IMR-90 (cell line): ENCODE measurements around the gene SLAMF1. TPM values are rescaled to one million over a fixed set of nuclear protein-coding genes. Genes with fewer than 3 reads are reported as not detected.

ENCODE experiments used
- ATAC-seq: fragments of 200-7000 bp; cut with Tn5 transposase; 2 replicates; pipeline ENCODE4 v1.9.1; 2020; ENCODE audit warnings: low read depth, mild to moderate bottlenecking, moderate library complexity
- BruUV-seq: library from RNA; stranded (reverse); fragments of 400-500 nt; replicated peaks from 2 replicates; lab custom pipeline; 2021; lab: Mats Ljungman, UMichigan
- CTCF ChIA-PET: fragments of 300-600 bp; formaldehyde crosslinking; extraction: SDS; loops from one replicate; lab custom pipeline; 2021; ENCODE audit warnings: antibody characterized with exemption; lab: Yijun Ruan, JAX
- POLR2A ChIA-PET: fragments of 300-600 bp; sonication (Branson Sonifier 250); formaldehyde crosslinking; loops from one replicate; lab custom pipeline; 2022; ENCODE audit warnings: antibody characterized with exemption; ENCODE audit not compliant: unreplicated experiment; lab: Charles Lee
- DNase-seq: peaks from one replicate; pipeline ENCODE4 v3.0.0; 2013
- H2AFZ ChIP-seq: replicated peaks from 2 replicates; pipeline ENCODE3; 2013; ENCODE audit warnings: low read length, mild to moderate bottlenecking; ENCODE audit not compliant: poor library complexity
- H2AK5ac ChIP-seq: 2 replicates; pipeline ENCODE4 v1.6.1; 2013; ENCODE audit warnings: low read depth, low read length, inconsistent platforms
- H2AK9ac ChIP-seq: replicated peaks from 2 replicates; pipeline ENCODE3; 2013; ENCODE audit warnings: mild to moderate bottlenecking, low read depth, low read length, moderate library complexity; ENCODE audit not compliant: poor library complexity
- H2BK120ac ChIP-seq: 2 replicates; pipeline ENCODE4 v1.6.1; 2013; ENCODE audit warnings: low read depth, low read length, inconsistent platforms
- H2BK15ac ChIP-seq: 3 replicates; pipeline ENCODE4 v1.6.1; 2013; ENCODE audit warnings: low read depth, low read length, inconsistent platforms
- H2BK20ac ChIP-seq: 2 replicates; pipeline ENCODE4 v1.6.1; 2013; ENCODE audit warnings: low read depth, mild to moderate bottlenecking, inconsistent platforms, low read length, moderate library complexity
- H2BK5ac ChIP-seq: 2 replicates; pipeline ENCODE4 v1.6.1; 2013; ENCODE audit warnings: mild to moderate bottlenecking, low read depth, low read length, inconsistent platforms; ENCODE audit not compliant: poor library complexity, severe bottlenecking
- H3K14ac ChIP-seq: replicated peaks from 2 replicates; pipeline ENCODE4 v1.6.1; 2013; ENCODE audit warnings: low read depth, low read length, inconsistent platforms
- H3K18ac ChIP-seq: 2 replicates; pipeline ENCODE4 v1.6.1; 2013; ENCODE audit warnings: low read depth, low read length, control low read depth
- H3K23ac ChIP-seq: 2 replicates; pipeline ENCODE4 v1.6.1; 2013; ENCODE audit warnings: low read depth, low read length, inconsistent platforms
- H3K27ac ChIP-seq: 2 replicates; pipeline ENCODE4 v1.5.1; 2013; ENCODE audit warnings: mild to moderate bottlenecking, control low read depth, low read length; ENCODE audit not compliant: insufficient read depth
- H3K27me3 ChIP-seq: 2 replicates; pipeline ENCODE4 v1.6.1; 2013; ENCODE audit warnings: low read length; ENCODE audit not compliant: control insufficient read depth, insufficient read depth
- H3K36me3 ChIP-seq: 2 replicates; pipeline ENCODE4 v1.6.1; 2013; ENCODE audit warnings: low read length, mixed read lengths; ENCODE audit not compliant: control insufficient read depth, insufficient read depth
- H3K4ac ChIP-seq: 2 replicates; pipeline ENCODE4 v1.6.1; 2013; ENCODE audit warnings: low read depth, low read length, inconsistent platforms
- H3K4me1 ChIP-seq: 2 replicates; pipeline ENCODE4 v1.6.1; 2013; ENCODE audit warnings: low read length, mixed read lengths; ENCODE audit not compliant: control insufficient read depth, insufficient read depth
- H3K4me2 ChIP-seq: 2 replicates; pipeline ENCODE4 v1.6.1; 2013; ENCODE audit warnings: low read depth, mild to moderate bottlenecking, control low read depth, low read length, moderate library complexity
- H3K4me3 ChIP-seq: 2 replicates; pipeline ENCODE4 v1.5.1; 2013; ENCODE audit warnings: low read depth, mild to moderate bottlenecking, control low read depth, low read length, moderate library complexity; ENCODE audit not compliant: insufficient read depth
- H3K56ac ChIP-seq: 2 replicates; pipeline ENCODE4 v1.6.1; 2013; ENCODE audit warnings: low read length, inconsistent platforms; ENCODE audit not compliant: insufficient read depth; ENCODE audit errors: extremely low read depth
- H3K79me1 ChIP-seq, 2 experiments: 2 replicates each; pipeline ENCODE4 v1.6.1; 2013; ENCODE audit warnings: low read length in 2 of 2, inconsistent platforms in 1 of 2, low read depth in 1 of 2
- H3K9ac ChIP-seq: 2 replicates; pipeline ENCODE4 v1.6.1; 2013; ENCODE audit warnings: low read depth, low read length, control low read depth
- H3K9me1 ChIP-seq: 2 replicates; pipeline ENCODE4 v1.6.1; 2013; ENCODE audit warnings: low read length, inconsistent platforms; ENCODE audit not compliant: insufficient read depth
- H3K9me3 ChIP-seq: 2 replicates; pipeline ENCODE4 v1.6.1; 2013; ENCODE audit warnings: low read length; ENCODE audit not compliant: control insufficient read depth, insufficient read depth
- H4K20me1 ChIP-seq: 2 replicates; pipeline ENCODE4 v1.6.1; 2013; ENCODE audit warnings: low read length, inconsistent platforms; ENCODE audit not compliant: insufficient read depth
- H4K5ac ChIP-seq: 2 replicates; pipeline ENCODE4 v1.6.1; 2013; ENCODE audit warnings: mild to moderate bottlenecking, low read depth, low read length, control low read depth
- H4K8ac ChIP-seq, 2 experiments: 2 replicates each; pipeline ENCODE4 v1.6.1; 2013; ENCODE audit warnings: low read depth in 2 of 2, low read length in 2 of 2, control low read depth in 1 of 2, inconsistent platforms in 1 of 2
- H4K91ac ChIP-seq: 2 replicates; pipeline ENCODE4 v1.6.1; 2013; ENCODE audit warnings: low read depth, low read length, inconsistent platforms; ENCODE audit not compliant: insufficient read depth
- CEBPB ChIP-seq: IDR thresholded peaks from 2 replicates; pipeline ENCODE4 v1.6.1; 2012; ENCODE audit warnings: low read depth, low read length, improper control_type of control experiment
- CHD1 ChIP-seq: IDR thresholded peaks from 2 replicates; pipeline ENCODE4 v1.6.1; 2012; ENCODE audit warnings: low read depth, low read length, improper control_type of control experiment
- NFE2L2 ChIP-seq: fragments of 150-350 bp; IDR thresholded peaks from 2 replicates; pipeline ENCODE4 v1.6.1; 2016; ENCODE audit warnings: low read depth, mild to moderate bottlenecking, low read length
- RAD21 ChIP-seq: IDR thresholded peaks from 2 replicates; pipeline ENCODE4 v1.6.1; 2012; ENCODE audit warnings: low read length, improper control_type of control experiment
- dilution Hi-C: fragments of 300-500 bp; cut with HindIII; formaldehyde crosslinking; loops from one replicate; pipeline ENCODE4 v1.14.3; 2018; ENCODE audit warnings: low sequenced_read_pairs; ENCODE audit not compliant: unreplicated experiment
- in situ Hi-C: fragments of 300-500 bp; cut with MboI; formaldehyde crosslinking; loops from 3 replicates; pipeline ENCODE4 v1.14.3; 2019; ENCODE audit warnings: low sequenced_read_pairs, inconsistent platforms, mixed read lengths
- intact Hi-C: fragments of 100-400 bp; cut with micrococcal nuclease; formaldehyde crosslinking; loops from 2 replicates; pipeline ENCODE4 v1.10.0; 2022
- polyA plus RNA-seq, 3 experiments: library from polyadenylated mRNA; depleted of rRNA; stranded (reverse); fragments of >200 nt; gene quantifications; 2 replicates each; pipeline ENCODE4 v1.2.3, GENCODE V29; 2012; ENCODE audit warnings: low replicate concordance in 1 of 3
- total RNA-seq: library from RNA; depleted of rRNA; stranded (reverse); fragments of >200 nt; gene quantifications from 2 replicates; pipeline ENCODE4 v1.2.3, GENCODE V29; 2012
- TF ChIP-seq, protein P1 (sequence below): conservative IDR thresholded peaks from 2 replicates; pipeline ENCODE4 v1.5.1; 2012; ENCODE audit warnings: mild to moderate bottlenecking, low read depth, low read length, improper control_type of control experiment

The SLAMF1 gene
- total and polyA plus RNA-seq, 2 of the 4 experiments (the other 2 are of a cell fraction), result not detected

DNA sequence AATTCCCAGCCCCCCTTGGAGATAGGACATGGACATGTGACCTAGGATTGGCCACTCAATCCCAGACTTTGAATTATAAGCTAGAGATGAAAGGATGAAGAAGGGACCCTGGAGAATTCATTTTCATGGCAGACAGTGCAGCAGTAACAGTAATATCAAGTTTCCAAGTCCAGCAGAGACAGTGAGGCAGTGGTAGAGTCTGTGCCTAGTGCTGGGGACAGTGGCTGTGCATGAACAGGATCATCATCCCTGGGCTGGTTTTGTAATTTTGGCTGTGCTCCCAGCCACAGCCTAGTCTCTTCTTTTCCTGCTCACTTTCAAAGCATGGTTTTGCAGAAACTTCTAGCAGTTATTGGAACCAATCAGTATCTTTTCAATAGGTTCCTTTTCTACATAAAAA is 37.9 kb downstream of the SLAMF1 start:
- ChIA-PET POLR2A (no interaction called here), CTCF (no interaction called here)
- dilution Hi-C loops (no loop called here), intact Hi-C loops (no loop called here), in situ Hi-C loops (loop anchor here (5.0 to 25.0 kb wide), 2 partner anchors 182 to 422 kb away; partner anchors contain the start of gene CASQ1)
- no peak overlapping the region for H2AFZ ChIP-seq
- no peaks in the 10 kb centered on the region for H3K9me1 ChIP-seq
- no peak overlapping the region for H3K4me3 ChIP-seq
- no peak overlapping the region for H3K27ac ChIP-seq
- no peak overlapping the region for H2BK120ac ChIP-seq
- BruUV-seq, result no TSS peak
- H3K79me1 ChIP-seq, result no peaks in the 10 kb centered on the region
- H3K23ac ChIP-seq, result no peak overlapping the region
- ATAC-seq, result no peak
- no peak overlapping the region for H3K9ac ChIP-seq
- no peak overlapping the region for H3K56ac ChIP-seq
- no peaks in the 10 kb centered on the region for H3K9me3 ChIP-seq
- H3K4me1 ChIP-seq, result no peaks in the 10 kb centered on the region
- H2AK5ac ChIP-seq, result no peak overlapping the region
- H3K27me3 ChIP-seq, result no peaks in the 10 kb centered on the region; the same call in 1 of the 2 replicates
- H2AK9ac ChIP-seq, result no peak overlapping the region
- no peak overlapping the region for H3K4me2 ChIP-seq
- no peak overlapping the region for H3K14ac ChIP-seq
- H3K18ac ChIP-seq, result no peak overlapping the region
- H4K20me1 ChIP-seq, result no peaks in the 10 kb centered on the region
- no peak overlapping the region for H2BK5ac ChIP-seq
- no peak overlapping the region for H2BK20ac ChIP-seq
- H4K8ac ChIP-seq, result no peak overlapping the region
- TF ChIP-seq CEBPB, result no peak
- TF ChIP-seq NFE2L2, result no peak
- TF ChIP-seq, protein P1, sequence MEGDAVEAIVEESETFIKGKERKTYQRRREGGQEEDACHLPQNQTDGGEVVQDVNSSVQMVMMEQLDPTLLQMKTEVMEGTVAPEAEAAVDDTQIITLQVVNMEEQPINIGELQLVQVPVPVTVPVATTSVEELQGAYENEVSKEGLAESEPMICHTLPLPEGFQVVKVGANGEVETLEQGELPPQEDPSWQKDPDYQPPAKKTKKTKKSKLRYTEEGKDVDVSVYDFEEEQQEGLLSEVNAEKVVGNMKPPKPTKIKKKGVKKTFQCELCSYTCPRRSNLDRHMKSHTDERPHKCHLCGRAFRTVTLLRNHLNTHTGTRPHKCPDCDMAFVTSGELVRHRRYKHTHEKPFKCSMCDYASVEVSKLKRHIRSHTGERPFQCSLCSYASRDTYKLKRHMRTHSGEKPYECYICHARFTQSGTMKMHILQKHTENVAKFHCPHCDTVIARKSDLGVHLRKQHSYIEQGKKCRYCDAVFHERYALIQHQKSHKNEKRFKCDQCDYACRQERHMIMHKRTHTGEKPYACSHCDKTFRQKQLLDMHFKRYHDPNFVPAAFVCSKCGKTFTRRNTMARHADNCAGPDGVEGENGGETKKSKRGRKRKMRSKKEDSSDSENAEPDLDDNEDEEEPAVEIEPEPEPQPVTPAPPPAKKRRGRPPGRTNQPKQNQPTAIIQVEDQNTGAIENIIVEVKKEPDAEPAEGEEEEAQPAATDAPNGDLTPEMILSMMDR, result no peak
- no peak for TF ChIP-seq RAD21
- no peak for TF ChIP-seq CHD1
- no peak overlapping the region for H2BK15ac ChIP-seq
- H3K4ac ChIP-seq, result no peak overlapping the region
- DNase-seq, result no peak
- no peak overlapping the region for H4K91ac ChIP-seq
- H4K5ac ChIP-seq, result no peak overlapping the region
- H3K36me3 ChIP-seq, result no peaks in the 10 kb centered on the region
